HG03045 (cell line): ENCODE measurements around the gene SCTR.

Experiments
- ATAC-seq: cut with Tn5 transposase; IDR thresholded peaks from one replicate; pipeline ENCODE4 v1.9.1; 2021; ENCODE audit warnings: mild to moderate bottlenecking, moderate library complexity; ENCODE audit not compliant: unreplicated experiment

The SCTR gene

GRCh38 chr2:119449521-119449920 is 74.8 kb downstream of the SCTR start:
- no peak for ATAC-seq

DNA sequence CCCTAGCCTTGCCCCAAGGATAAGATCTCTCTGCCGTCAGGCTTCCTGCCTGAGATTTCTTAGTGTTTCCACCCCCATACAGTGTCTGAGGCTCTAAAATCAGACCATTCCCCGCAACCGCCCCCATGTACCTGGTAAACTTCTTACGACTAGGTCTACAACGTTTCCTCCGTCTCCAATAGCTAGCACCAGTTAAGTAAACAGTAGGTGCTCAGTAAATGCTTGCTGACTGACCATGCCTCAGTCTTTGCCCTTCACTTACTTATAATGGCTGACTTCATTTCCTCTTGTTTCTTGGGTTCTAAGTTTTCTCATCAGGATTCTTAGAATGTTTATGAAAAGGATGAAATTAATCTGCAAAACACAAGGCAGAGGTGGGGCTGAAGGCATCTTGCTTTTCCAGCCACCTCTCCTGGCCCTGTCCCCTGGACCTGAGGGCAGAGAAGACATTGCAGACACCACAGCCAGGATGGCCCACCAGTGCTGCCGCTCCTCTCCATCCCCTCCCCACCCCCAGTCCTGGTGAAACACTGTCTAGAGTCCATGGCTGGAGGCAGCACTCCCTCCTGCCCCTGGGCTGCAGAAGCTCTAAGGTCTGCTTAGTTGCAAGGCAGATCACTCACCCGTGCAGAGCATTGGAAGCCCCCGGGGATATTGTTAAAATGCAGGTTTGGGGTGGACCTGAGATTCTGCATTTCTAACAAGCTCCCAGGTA is 75.7 kb downstream of the SCTR start:
- no peak for ATAC-seq

GRCh38 chr2:119446037-119446436 is 78.2 kb downstream of the SCTR start:
- no peak for ATAC-seq

GRCh38 chr2:119442850-119443249 is 81.4 kb downstream of the SCTR start:
- ATAC-seq = no peak

- no peak for ATAC-seq
Observed at GRCh38 chr2:119442226-119442619, 82.1 kb downstream of the SCTR start.

GRCh38 chr2:119441376-119442225 is 82.7 kb downstream of the SCTR start:
- ATAC-seq = no peak

GRCh38 chr2:119440873-119441272 is 83.4 kb downstream of the SCTR start:
- no peak for ATAC-seq

- no peak for ATAC-seq
Observed at GRCh38 chr2:119440501-119440870, 83.8 kb downstream of the SCTR start.

- no peak for ATAC-seq
Observed at GRCh38 chr2:119439574-119440500, 84.4 kb downstream of the SCTR start.

DNA sequence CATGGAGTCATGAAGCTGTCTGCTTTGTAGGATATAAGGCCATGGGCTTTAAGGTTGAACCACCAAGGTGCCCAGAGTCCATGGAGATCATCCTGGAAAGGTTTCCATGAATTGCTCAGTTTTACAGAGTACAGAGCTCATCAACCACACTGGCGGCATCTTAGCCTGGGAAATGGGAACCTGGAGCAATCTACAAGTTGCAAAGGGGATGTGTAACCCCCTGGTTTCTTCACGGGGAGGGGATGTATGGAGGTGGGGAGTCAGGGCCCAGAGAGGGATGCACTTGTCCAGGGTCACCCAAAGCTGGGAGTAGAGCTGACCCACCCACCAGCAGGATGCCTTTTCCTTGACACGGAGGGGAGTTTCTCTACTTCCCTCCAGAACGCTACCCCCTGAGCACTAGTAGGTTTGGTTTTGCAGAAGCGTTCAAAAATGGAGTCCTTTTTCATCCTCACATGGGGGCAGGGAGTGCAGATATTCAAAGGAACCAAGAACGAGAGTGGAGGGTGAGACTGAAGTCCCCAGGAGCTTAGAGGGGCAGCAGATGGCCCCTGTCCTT is 85.5 kb downstream of the SCTR start:
- no peak for ATAC-seq

GRCh38 chr2:119438128-119438656 is 86.1 kb downstream of the SCTR start:
- no peak for ATAC-seq

- no peak for ATAC-seq
Observed at GRCh38 chr2:119436993-119437772, 87.1 kb downstream of the SCTR start.

GRCh38 chr2:119435953-119436297 is 88.4 kb downstream of the SCTR start:
- no peak for ATAC-seq

DNA sequence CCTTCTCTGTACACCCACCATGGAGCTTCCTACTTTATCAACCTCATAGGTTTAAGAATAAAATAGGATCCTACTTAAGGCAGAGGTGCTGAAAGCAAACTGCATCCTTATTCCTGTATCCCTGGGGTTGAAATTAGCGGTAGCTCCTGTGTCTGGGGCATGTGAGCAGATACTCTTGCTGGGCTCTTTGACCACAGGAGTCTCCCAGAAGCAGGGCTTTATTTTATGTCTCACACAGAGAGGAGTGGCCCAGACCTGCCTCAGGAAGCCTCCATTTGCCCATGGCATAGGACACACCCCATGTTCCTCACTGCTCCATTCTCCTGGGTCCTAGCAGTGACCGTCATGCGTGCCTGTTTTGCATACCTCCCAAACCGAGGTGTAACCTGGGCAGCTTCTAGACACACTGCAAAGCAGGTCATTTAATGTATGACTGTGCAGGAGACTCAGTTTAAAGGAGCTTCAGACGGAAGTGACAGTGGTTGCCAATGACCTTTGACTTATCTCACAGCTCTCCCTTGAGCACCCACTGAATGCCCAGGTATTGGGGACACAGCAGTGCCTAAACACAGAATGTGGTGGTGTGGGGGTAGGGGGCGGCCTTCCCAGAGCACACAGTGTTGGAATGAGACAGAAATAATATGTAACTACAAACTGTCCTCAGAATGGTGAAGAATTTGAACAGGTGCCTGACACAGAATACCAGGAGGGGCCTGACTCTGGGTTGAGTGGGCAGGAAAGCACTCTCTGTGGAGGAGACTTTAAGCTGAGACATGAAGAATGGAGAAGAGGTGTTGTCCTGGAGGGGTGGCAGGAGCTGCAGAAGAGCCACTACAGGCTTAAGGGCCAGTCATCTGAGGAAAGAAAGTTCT is 89.0 kb downstream of the SCTR start:
- no peak for ATAC-seq

- no peak for ATAC-seq
Observed at GRCh38 chr2:119434664-119435063, 89.6 kb downstream of the SCTR start.

DNA sequence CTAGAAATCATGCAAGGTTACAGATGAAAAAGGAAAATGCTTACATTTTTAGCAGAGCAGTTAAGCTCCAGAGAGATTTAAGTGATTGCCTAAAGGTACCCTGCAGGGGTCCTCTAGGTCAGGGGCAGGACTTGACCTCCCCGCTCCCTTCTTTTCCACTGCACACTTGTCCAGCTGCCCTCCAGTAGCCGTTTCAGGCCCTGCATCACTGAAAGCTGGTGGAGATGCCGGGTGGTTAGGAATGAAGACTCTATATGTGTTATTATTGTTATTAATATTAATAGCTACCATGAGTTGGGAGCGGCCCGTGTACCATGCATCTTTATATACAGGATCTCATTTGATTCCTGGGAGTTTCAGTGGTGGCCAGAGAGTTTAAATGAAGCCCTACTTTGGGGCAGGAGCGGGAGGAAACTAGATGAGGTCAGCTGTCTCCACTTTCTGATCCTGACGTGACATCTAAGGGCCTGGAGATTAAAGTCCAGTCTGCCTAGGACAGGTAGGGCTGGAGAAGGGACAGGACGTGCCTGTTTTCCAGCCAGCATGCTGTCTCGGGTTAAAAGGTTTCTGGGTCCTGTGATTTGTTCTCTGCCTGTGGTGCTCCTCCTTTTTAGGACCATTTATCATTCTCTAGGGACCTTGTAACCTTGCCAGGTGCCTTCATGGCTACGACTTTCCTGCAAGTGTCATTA is 90.5 kb downstream of the SCTR start:
- ATAC-seq = no peak

- no peak for ATAC-seq
Observed at GRCh38 chr2:119432851-119433522, 91.3 kb downstream of the SCTR start.
